SK-N-MC (cell line): ENCODE data around the gene LY86.

Source experiments
- EZH2 ChIP-seq: fragments of 200-600 bp; sonication (generic); IDR thresholded peaks from one replicate; pipeline ENCODE4 v1.6.1; 2017; ENCODE audit warnings: antibody characterized with exemption
- POLR2AphosphoS5 ChIP-seq: IDR thresholded peaks from 2 replicates; pipeline ENCODE4 v1.6.1; 2012; ENCODE audit warnings: mild to moderate bottlenecking, low read depth, low read length, borderline replicate concordance

- TF ChIP-seq POLR2AphosphoS5 (no peak), EZH2 (no peak)
Observed at GRCh38 chr6:6556738-6557503, 31.6 kb upstream of the LY86 start.
